ENCODE data around the gene KCNAB2. TPM values are rescaled to one million over a fixed set of nuclear protein-coding genes. Genes with fewer than 3 reads are reported as not detected.

KCNAB2 gene
- total RNA-seq, 2 donors from 2014 or later: 2.0 to 5.5 TPM

GRCh38 chr1:6068932-6069331 lies 23.2 kb downstream of the KCNAB2 start:
- intact Hi-C loops (cut with DNase I): no loop called here
- TF ChIP-seq POLR2AphosphoS5 (IDR thresholded peaks at IDR 0.05): no peak
- TF ChIP-seq CTCF (IDR thresholded peaks at IDR 0.05): no peak
- TF ChIP-seq POLR2A (IDR thresholded peaks at IDR 0.05): no peak
- Histone ChIP-seq H3K9me3 (no peaks in the 10 kb centered on the region), H3K27ac (no peak overlapping the region), H3K36me3 (no peaks in the 10 kb centered on the region), H3K4me1 (replicated peaks) (no peaks in the 10 kb centered on the region), H3K4me3 (no peak overlapping the region), H3K27me3 (replicated peaks; ENCODE audit: insufficient read depth) (peaks cover 3% of the 10 kb centered on the region)
- DNase-seq (ENCODE audit: low spot score): no peak
- 83% methylated on average over 9 of the region's 9 CpGs for whole genome bisulfite sequencing

DNA sequence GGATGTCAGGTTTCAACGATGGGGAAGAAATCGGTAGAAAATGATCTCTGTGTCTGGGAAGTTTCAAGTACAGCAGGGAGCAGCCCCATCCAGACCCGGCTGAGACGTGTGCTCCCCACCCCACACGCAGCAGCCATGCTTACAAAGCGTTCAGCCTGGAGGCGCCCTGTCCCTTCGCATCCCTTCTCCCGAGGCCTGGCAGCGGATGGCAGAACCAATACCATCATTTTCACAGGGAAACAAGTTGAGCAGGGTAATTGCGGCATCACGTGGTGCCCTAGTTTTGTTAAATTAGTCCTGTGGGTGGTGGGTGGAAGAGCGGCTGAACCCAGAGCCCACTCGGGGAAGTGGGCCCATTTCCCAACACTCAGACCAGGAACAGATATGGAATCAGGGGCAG lies 23.9 kb downstream of the KCNAB2 start:
- TF ChIP-seq POLR2A (IDR thresholded peaks at IDR 0.05) (no peak), POLR2AphosphoS5 (IDR thresholded peaks at IDR 0.05) (no peak), CTCF (IDR thresholded peaks at IDR 0.05) (no peak)
- H3K9me3 ChIP-seq: no peaks in the 10 kb centered on the region
- 81% methylated on average over 14 of the region's 14 CpGs for WGBS
- intact Hi-C loops (cut with DNase I): no loop called here
- no peak overlapping the region for H3K4me3 ChIP-seq
- H3K27ac ChIP-seq: no peak overlapping the region
- peaks cover 3% of the 10 kb centered on the region for H3K27me3 ChIP-seq (replicated peaks; ENCODE audit: insufficient read depth)
- DNase-seq (ENCODE audit: low spot score): no peak
- H3K4me1 ChIP-seq (replicated peaks): no peaks in the 10 kb centered on the region
- no peaks in the 10 kb centered on the region for H3K36me3 ChIP-seq

DNA sequence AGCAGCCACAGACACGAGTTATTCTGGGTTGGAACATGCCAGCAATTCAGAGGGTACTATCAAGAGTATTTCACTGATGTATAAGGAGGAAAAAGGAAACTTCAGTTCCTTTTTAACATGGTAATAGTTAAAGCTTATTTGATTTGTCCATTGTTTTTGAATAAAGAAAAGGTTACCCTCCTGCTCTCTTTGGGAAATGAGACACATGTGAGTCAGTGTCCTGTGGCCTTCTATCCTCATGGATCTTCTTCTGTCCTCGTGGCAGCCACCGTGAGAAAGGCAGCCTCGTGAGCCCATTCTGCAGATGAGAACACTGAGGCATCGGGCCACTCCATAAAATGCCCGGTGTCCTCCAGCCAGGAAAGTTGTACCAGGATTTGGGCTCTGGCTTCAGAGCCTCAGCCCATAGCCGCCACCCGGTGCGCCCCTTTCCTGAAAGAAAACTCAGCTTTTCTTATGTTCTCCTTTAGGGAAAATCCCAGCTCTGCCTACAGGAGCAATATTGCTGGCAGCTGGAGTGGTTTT lies 24.8 kb downstream of the KCNAB2 start:
- no peak overlapping the region for H3K27ac ChIP-seq
- H3K4me1 ChIP-seq (replicated peaks): no peaks in the 10 kb centered on the region
- WGBS: 89% methylated on average over 9 of the region's 9 CpGs
- no peak overlapping the region for H3K4me3 ChIP-seq
- DNase-seq (ENCODE audit: low spot score): no peak
- no peaks in the 10 kb centered on the region for H3K9me3 ChIP-seq
- H3K36me3 ChIP-seq: no peaks in the 10 kb centered on the region
- intact Hi-C loops (cut with DNase I): no loop called here
- TF ChIP-seq POLR2A (IDR thresholded peaks at IDR 0.05) (no peak), CTCF (IDR thresholded peaks at IDR 0.05) (no peak), POLR2AphosphoS5 (IDR thresholded peaks at IDR 0.05) (no peak)
- peaks cover 3% of the 10 kb centered on the region for H3K27me3 ChIP-seq (replicated peaks; ENCODE audit: insufficient read depth)

DNA sequence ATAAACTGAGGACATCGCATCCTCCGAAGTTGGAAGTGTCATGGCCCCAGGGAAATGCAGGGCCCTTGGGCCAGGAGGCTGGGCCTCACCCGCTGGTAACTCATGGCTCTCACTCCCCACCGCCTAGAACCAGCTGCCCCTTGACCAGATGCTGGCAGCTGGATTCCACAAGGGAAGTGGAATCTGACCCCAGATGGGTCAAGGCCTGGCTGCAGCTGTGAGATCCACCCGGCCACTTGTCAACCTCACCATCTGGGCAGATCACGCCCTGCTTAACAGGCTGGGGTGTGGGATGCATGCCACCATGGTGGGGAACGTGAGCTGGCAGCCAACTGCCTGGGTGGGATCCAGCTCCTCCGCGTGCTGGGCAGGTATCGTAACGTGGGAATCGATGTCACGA lies 25.5 kb downstream of the KCNAB2 start:
- H3K4me3 ChIP-seq: no peak overlapping the region
- 90% methylated on average over 6 of the region's 13 CpGs for WGBS
- intact Hi-C loops (cut with DNase I): no loop called here

More for the DNA sequence above, 25.5 kb downstream of the KCNAB2 start:
- Histone ChIP-seq H3K4me1 (replicated peaks) (no peaks in the 10 kb centered on the region), H3K27ac (no peak overlapping the region), H3K36me3 (no peaks in the 10 kb centered on the region), H3K27me3 (replicated peaks; ENCODE audit: insufficient read depth) (peaks cover 3% of the 10 kb centered on the region), H3K9me3 (no peaks in the 10 kb centered on the region)
- DNase-seq (ENCODE audit: low spot score): no peak
- TF ChIP-seq POLR2AphosphoS5 (IDR thresholded peaks at IDR 0.05) (no peak), CTCF (IDR thresholded peaks at IDR 0.05) (no peak), POLR2A (IDR thresholded peaks at IDR 0.05) (no peak)

All from prostate gland (tissue), 2 donors.